Endodermal cell (in vitro differentiated cells): ENCODE data around the gene NIP7. TPM values are rescaled to one million over a fixed set of nuclear protein-coding genes. Genes with fewer than 3 reads are reported as not detected.

Experiments used
- DNase-seq: peaks from one replicate; pipeline ENCODE4 v3.0.0-alpha.2; 2017
- H3K27ac ChIP-seq: 2 replicates; pipeline ENCODE4 v1.5.1; 2013; ENCODE audit warnings: mild to moderate bottlenecking, low read depth, low read length, moderate library complexity
- H3K27me3 ChIP-seq: 2 replicates; pipeline ENCODE4 v1.6.1; 2013; ENCODE audit warnings: mild to moderate bottlenecking, low read length, moderate library complexity; ENCODE audit not compliant: insufficient read depth, control insufficient read depth, poor library complexity, severe bottlenecking
- H3K36me3 ChIP-seq: 2 replicates; pipeline ENCODE4 v1.7.0; 2013; ENCODE audit warnings: mild to moderate bottlenecking, low read length, moderate library complexity; ENCODE audit not compliant: control insufficient read depth, insufficient read depth
- H3K4me1 ChIP-seq: one replicate; pipeline ENCODE4 v1.7.0; 2013; ENCODE audit warnings: low read length; ENCODE audit not compliant: control insufficient read depth, insufficient read depth
- H3K4me3 ChIP-seq: 2 replicates; pipeline ENCODE4 v1.5.1; 2013; ENCODE audit warnings: mild to moderate bottlenecking, low read length, moderate library complexity
- H3K9ac ChIP-seq: 2 replicates; pipeline ENCODE4 v1.6.1; 2013; ENCODE audit warnings: mild to moderate bottlenecking, low read length, moderate library complexity; ENCODE audit not compliant: poor library complexity, severe bottlenecking; ENCODE audit errors: extremely low read depth
- H3K9me3 ChIP-seq: 2 replicates; pipeline ENCODE4 v1.6.1; 2013; ENCODE audit warnings: mild to moderate bottlenecking, low read length, moderate library complexity; ENCODE audit not compliant: control insufficient read depth
- H3K27ac Mint-ChIP-seq: 2 replicates; pipeline ENCODE4 v1.8.0; 2020; ENCODE audit warnings: mixed read lengths
- H3K27me3 Mint-ChIP-seq: 2 replicates; pipeline ENCODE4 v1.8.0; 2021; ENCODE audit warnings: mild to moderate bottlenecking, mixed read lengths; ENCODE audit not compliant: insufficient read depth
- H3K36me3 Mint-ChIP-seq: 2 replicates; pipeline ENCODE4 v1.8.0; 2020; ENCODE audit warnings: low read depth, mixed read lengths
- H3K4me1 Mint-ChIP-seq: 2 replicates; pipeline ENCODE4 v1.8.0; 2020; ENCODE audit warnings: mixed read lengths
- H3K4me3 Mint-ChIP-seq: 2 replicates; pipeline ENCODE4 v1.8.0; 2020; ENCODE audit warnings: mild to moderate bottlenecking, moderate library complexity, mixed read lengths
- H3K9me3 Mint-ChIP-seq: 2 replicates; pipeline ENCODE4 v1.8.0; 2020; ENCODE audit warnings: mild to moderate bottlenecking, mixed read lengths
- WGBS, 2 experiments: methylation state at CpG; one replicate each; pipeline versions ENCODE4 v1.1.5 to v1.1.7; 2013; ENCODE audit warnings: missing lambda C conversion rate in 2 of 2, mixed read lengths in 1 of 2; ENCODE audit not compliant: insufficient coverage in 1 of 2, insufficient read length in 1 of 2; 5-methylcytosine and 5-hydroxymethylcytosine counted together
- total RNA-seq, 2 donors: library from RNA; stranded (reverse); fragmentation: NEBNext Ultra II Directional in 1 of 2; extraction: Animal tissue kit (Norgen Biotek cat#: 25700) in 1 of 2; gene quantifications; 2 replicates in 1 of 2; 3 replicates in 1 of 2; pipeline ENCODE4 v1.2.1, GENCODE V29; 2021
- TF ChIP-seq, protein P1 (sequence below): fragments of 200-600 bp; sonication (generic); conservative IDR thresholded peaks from 2 replicates; pipeline ENCODE4 v1.5.0; 2021; ENCODE audit warnings: antibody characterized with exemption, mild to moderate bottlenecking

NIP7 gene
- total RNA-seq, 2 donors from 2014 or later = 30.5 to 36.3 TPM

DNA sequence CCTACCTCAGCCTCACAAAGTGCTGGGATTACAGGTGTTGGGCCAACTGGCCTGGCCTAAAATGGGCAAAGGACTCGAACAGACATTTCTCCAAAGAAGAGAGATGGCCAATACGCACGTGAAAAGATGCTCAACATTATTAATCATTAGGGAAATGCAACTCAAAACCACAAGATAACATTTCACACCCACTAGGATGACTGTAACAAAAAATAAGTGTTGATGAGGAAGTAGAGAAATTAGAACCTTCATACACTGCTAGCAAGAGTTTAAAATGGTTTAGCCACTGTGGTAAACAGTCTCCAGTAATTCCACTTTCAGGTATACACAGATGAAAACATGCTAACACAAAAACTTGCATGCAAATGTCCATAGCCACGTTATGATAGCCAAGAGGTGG, 6.4 kb downstream of the NIP7 start:
- H3K36me3 ChIP-seq = peaks cover 39% of the 10 kb centered on the region
- Mint-ChIP-seq H3K36me3 (peaks cover 42% of the 10 kb centered on the region), H3K27me3 (no peaks in the 10 kb centered on the region), H3K9me3 (no peaks in the 10 kb centered on the region), H3K27ac (no peak overlapping the region), H3K4me3 (no peak overlapping the region), H3K4me1 (peaks cover 5% of the 10 kb centered on the region)
- 98% methylated on average over 3 of the region's 4 CpGs; no CpG with 5 or more reads in 1 of the 2 experiments for WGBS, 2 experiments
- no peaks in the 10 kb centered on the region for H3K9me3 ChIP-seq
- TF ChIP-seq, protein P1, sequence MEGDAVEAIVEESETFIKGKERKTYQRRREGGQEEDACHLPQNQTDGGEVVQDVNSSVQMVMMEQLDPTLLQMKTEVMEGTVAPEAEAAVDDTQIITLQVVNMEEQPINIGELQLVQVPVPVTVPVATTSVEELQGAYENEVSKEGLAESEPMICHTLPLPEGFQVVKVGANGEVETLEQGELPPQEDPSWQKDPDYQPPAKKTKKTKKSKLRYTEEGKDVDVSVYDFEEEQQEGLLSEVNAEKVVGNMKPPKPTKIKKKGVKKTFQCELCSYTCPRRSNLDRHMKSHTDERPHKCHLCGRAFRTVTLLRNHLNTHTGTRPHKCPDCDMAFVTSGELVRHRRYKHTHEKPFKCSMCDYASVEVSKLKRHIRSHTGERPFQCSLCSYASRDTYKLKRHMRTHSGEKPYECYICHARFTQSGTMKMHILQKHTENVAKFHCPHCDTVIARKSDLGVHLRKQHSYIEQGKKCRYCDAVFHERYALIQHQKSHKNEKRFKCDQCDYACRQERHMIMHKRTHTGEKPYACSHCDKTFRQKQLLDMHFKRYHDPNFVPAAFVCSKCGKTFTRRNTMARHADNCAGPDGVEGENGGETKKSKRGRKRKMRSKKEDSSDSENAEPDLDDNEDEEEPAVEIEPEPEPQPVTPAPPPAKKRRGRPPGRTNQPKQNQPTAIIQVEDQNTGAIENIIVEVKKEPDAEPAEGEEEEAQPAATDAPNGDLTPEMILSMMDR = no peak
- no peaks in the 10 kb centered on the region for H3K27me3 ChIP-seq
- H3K9ac ChIP-seq = no peak overlapping the region
- no peak overlapping the region for H3K4me3 ChIP-seq
- peaks cover 3% of the 10 kb centered on the region for H3K4me1 ChIP-seq
- no peak for DNase-seq
- H3K27ac ChIP-seq = no peak overlapping the region

DNA sequence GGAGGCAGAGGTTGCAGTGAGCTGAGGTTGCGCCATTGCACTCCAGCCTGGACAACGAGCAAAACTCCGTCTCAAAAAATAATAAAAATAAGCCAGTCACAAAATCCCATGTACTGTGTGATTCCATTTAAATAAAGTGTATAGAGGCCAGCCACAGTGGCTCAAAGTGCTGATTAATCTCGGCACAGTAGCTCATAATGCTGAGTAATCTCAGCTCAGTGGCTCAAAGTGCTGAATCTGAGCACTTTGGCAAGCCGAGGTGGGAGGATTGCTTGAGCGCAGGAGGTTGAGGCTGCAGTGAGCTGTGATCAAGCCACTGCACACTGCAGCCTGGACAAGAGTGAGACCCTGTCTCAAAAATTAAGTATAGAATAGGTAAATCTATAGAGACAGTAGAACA, 7.1 kb downstream of the NIP7 start:
- H3K27ac ChIP-seq = no peak overlapping the region
- no peak overlapping the region for H3K27ac Mint-ChIP-seq
- H3K9me3 Mint-ChIP-seq = no peaks in the 10 kb centered on the region

DNA sequence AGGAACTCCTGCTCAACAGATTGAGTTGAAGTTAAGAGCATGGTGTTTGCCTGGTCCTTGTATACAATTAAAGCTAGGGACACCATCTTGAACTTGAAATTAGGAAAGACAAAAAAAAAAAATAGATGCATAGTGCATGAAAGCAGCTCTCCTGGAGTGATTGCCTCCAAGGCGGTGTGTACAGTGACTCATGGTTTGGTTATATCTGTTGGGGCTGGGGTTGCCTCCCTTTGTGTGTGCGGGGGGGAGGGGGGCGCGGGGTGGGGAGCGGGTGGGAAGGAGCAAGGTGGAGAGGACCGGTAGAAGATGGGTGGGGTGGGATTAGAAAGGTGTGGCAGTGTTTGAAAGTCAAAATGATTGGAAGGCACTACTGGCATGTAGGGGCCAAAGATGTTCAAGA, 8.7 kb downstream of the NIP7 start:
- WGBS, 2 experiments = 98% methylated on average over 5 of the region's 6 CpGs; no CpG with 5 or more reads in 1 of the 2 experiments
- H3K4me3 Mint-ChIP-seq = no peak overlapping the region
- no peaks in the 10 kb centered on the region for H3K27me3 ChIP-seq
- no peak overlapping the region for H3K27ac ChIP-seq
- H3K9ac ChIP-seq = no peak overlapping the region
- H3K36me3 ChIP-seq = peaks cover 21% of the 10 kb centered on the region
- peaks cover 12% of the 10 kb centered on the region for H3K4me1 Mint-ChIP-seq
- no peaks in the 10 kb centered on the region for H3K9me3 Mint-ChIP-seq
- peaks cover 29% of the 10 kb centered on the region for H3K36me3 Mint-ChIP-seq
- H3K9me3 ChIP-seq = no peaks in the 10 kb centered on the region
- no peaks in the 10 kb centered on the region for H3K4me1 ChIP-seq
- no peak overlapping the region for H3K27ac Mint-ChIP-seq
- DNase-seq = no peak
- no peaks in the 10 kb centered on the region for H3K27me3 Mint-ChIP-seq
- H3K4me3 ChIP-seq = no peak overlapping the region
- TF ChIP-seq, protein P1 = no peak

More for the DNA sequence above, 7.1 kb downstream of the NIP7 start:
- Histone ChIP-seq H3K4me1 (no peaks in the 10 kb centered on the region), H3K4me3 (no peak overlapping the region), H3K9ac (no peak overlapping the region), H3K9me3 (no peaks in the 10 kb centered on the region), H3K27me3 (no peaks in the 10 kb centered on the region), H3K36me3 (peaks cover 31% of the 10 kb centered on the region)
- peaks cover 34% of the 10 kb centered on the region for H3K36me3 Mint-ChIP-seq
- H3K4me3 Mint-ChIP-seq = no peak overlapping the region
- TF ChIP-seq, protein P1 = no peak
- H3K27me3 Mint-ChIP-seq = no peaks in the 10 kb centered on the region
- H3K4me1 Mint-ChIP-seq = peaks cover 9% of the 10 kb centered on the region
- no peak for DNase-seq
- 89 to 93% methylated on average over 3 to 6 of the region's 6 CpGs for WGBS, 2 experiments
